ENCODE results near the gene AUTS2. TPM values are rescaled to one million over a fixed set of nuclear protein-coding genes. Genes with fewer than 3 reads are reported as not detected.

The AUTS2 gene
- total RNA-seq, 1 experiment from 2014 or later, result not detected

GRCh38 chr7:69620063-69620462, 21.8 kb downstream of the AUTS2 start:
- H3K9me3 Mint-ChIP-seq (ENCODE audit: low read depth, unreplicated experiment), result no peaks in the 10 kb centered on the region
- no peaks in the 10 kb centered on the region for H3K4me1 Mint-ChIP-seq (ENCODE audit: low read depth, unreplicated experiment)
- no TSS peak for BruUV-seq (replicated peaks)
- TF ChIP-seq CTCF (IDR thresholded peaks at IDR 0.05; ENCODE audit: unreplicated experiment), result no peak
- no peaks in the 10 kb centered on the region for H3K27me3 Mint-ChIP-seq (ENCODE audit: unreplicated experiment)
- no peak overlapping the region for H3K4me3 Mint-ChIP-seq (ENCODE audit: low read depth, unreplicated experiment)
- intact Hi-C loops (cut with micrococcal nuclease; ENCODE audit: unreplicated experiment), result no loop called here
- CTCF ChIA-PET, result no interaction called here
- H3K36me3 Mint-ChIP-seq (ENCODE audit: insufficient read depth, unreplicated experiment), result no peaks in the 10 kb centered on the region
- DNase-seq, result no peak
- no peak overlapping the region for H3K27ac Mint-ChIP-seq (ENCODE audit: unreplicated experiment)

GRCh38 chr7:69620650-69621049, 22.4 kb downstream of the AUTS2 start:
- Mint-ChIP-seq H3K27ac (ENCODE audit: unreplicated experiment) (no peak overlapping the region), H3K4me3 (ENCODE audit: low read depth, unreplicated experiment) (no peak overlapping the region), H3K9me3 (ENCODE audit: low read depth, unreplicated experiment) (no peaks in the 10 kb centered on the region), H3K27me3 (ENCODE audit: unreplicated experiment) (no peaks in the 10 kb centered on the region), H3K36me3 (ENCODE audit: insufficient read depth, unreplicated experiment) (no peaks in the 10 kb centered on the region), H3K4me1 (ENCODE audit: low read depth, unreplicated experiment) (no peaks in the 10 kb centered on the region)
- no TSS peak for BruUV-seq (replicated peaks)
- TF ChIP-seq CTCF (IDR thresholded peaks at IDR 0.05; ENCODE audit: unreplicated experiment), result no peak
- DNase-seq, result no peak
- intact Hi-C loops (cut with micrococcal nuclease; ENCODE audit: unreplicated experiment), result no loop called here
- CTCF ChIA-PET, result no interaction called here

- no peaks in the 10 kb centered on the region for H3K36me3 Mint-ChIP-seq (ENCODE audit: insufficient read depth, unreplicated experiment)
- no peak for TF ChIP-seq CTCF (IDR thresholded peaks at IDR 0.05; ENCODE audit: unreplicated experiment)
- no TSS peak for BruUV-seq (replicated peaks)
- H3K27ac Mint-ChIP-seq (ENCODE audit: unreplicated experiment), result no peak overlapping the region
- H3K27me3 Mint-ChIP-seq (ENCODE audit: unreplicated experiment), result no peaks in the 10 kb centered on the region
- no peak overlapping the region for H3K4me3 Mint-ChIP-seq (ENCODE audit: low read depth, unreplicated experiment)
- intact Hi-C loops (cut with micrococcal nuclease; ENCODE audit: unreplicated experiment), result no loop called here
- CTCF ChIA-PET, result no interaction called here
- H3K9me3 Mint-ChIP-seq (ENCODE audit: low read depth, unreplicated experiment), result no peaks in the 10 kb centered on the region
- no peak for DNase-seq
- no peaks in the 10 kb centered on the region for H3K4me1 Mint-ChIP-seq (ENCODE audit: low read depth, unreplicated experiment)
Observed at GRCh38 chr7:69622014-69622835, 23.9 kb downstream of the AUTS2 start.

GRCh38 chr7:69622960-69623359, 24.7 kb downstream of the AUTS2 start:
- TF ChIP-seq CTCF (IDR thresholded peaks at IDR 0.05; ENCODE audit: unreplicated experiment), result no peak
- H3K4me1 Mint-ChIP-seq (ENCODE audit: low read depth, unreplicated experiment), result no peaks in the 10 kb centered on the region

More at GRCh38 chr7:69622960-69623359, 24.7 kb downstream of the AUTS2 start:
- Mint-ChIP-seq H3K36me3 (ENCODE audit: insufficient read depth, unreplicated experiment) (no peaks in the 10 kb centered on the region), H3K4me3 (ENCODE audit: low read depth, unreplicated experiment) (no peak overlapping the region), H3K9me3 (ENCODE audit: low read depth, unreplicated experiment) (no peaks in the 10 kb centered on the region), H3K27ac (ENCODE audit: unreplicated experiment) (no peak overlapping the region), H3K27me3 (ENCODE audit: unreplicated experiment) (no peaks in the 10 kb centered on the region)
- CTCF ChIA-PET, result no interaction called here
- no peak for DNase-seq
- BruUV-seq (replicated peaks), result no TSS peak
- intact Hi-C loops (cut with micrococcal nuclease; ENCODE audit: unreplicated experiment), result no loop called here
